GM13977 (cell line): ENCODE data around the gene HELLS.

Experiments
- DNase-seq: peaks from one replicate; pipeline ENCODE4 v3.0.0; 2012; ENCODE audit warnings: low spot score
- in situ Hi-C: fragments of 300-500 bp; cut with MboI; formaldehyde crosslinking; loops from one replicate; pipeline ENCODE4 v1.12.0; 2022; ENCODE audit warnings: low sequenced_read_pairs, low pct_unique_long_range_greater_than_20kb, mixed read lengths, inconsistent platforms; ENCODE audit not compliant: unreplicated experiment
- TF ChIP-seq, protein P1 (sequence below): IDR thresholded peaks from 2 replicates; pipeline ENCODE4 v1.5.1; 2012; ENCODE audit warnings: mild to moderate bottlenecking, control low read depth; ENCODE audit not compliant: insufficient read depth; ENCODE audit errors: extremely low read depth, missing control alignments

Gene HELLS

DNA sequence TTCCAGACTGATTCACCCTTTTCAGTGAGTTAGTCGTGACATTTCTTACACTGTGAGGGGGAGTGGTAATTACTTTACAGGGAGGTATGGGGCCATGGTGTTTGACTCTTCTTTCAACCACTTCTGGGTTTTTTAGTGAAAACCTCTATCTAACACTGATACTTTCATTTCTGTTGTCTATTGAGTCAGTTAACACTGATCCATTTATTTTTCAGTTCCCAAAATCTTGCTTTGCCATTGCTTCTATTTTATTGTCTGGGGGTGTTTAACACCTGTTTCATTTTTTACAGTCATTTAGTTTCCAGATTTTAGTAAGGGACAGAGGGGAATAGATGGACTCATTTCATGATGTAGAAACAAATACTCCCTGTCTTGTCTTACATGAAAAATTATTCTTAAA, 61.5 kb downstream of the HELLS start:
- in situ Hi-C loops = no loop called here
- peak; percentile 58 for DNase-seq
- TF ChIP-seq, protein P1, sequence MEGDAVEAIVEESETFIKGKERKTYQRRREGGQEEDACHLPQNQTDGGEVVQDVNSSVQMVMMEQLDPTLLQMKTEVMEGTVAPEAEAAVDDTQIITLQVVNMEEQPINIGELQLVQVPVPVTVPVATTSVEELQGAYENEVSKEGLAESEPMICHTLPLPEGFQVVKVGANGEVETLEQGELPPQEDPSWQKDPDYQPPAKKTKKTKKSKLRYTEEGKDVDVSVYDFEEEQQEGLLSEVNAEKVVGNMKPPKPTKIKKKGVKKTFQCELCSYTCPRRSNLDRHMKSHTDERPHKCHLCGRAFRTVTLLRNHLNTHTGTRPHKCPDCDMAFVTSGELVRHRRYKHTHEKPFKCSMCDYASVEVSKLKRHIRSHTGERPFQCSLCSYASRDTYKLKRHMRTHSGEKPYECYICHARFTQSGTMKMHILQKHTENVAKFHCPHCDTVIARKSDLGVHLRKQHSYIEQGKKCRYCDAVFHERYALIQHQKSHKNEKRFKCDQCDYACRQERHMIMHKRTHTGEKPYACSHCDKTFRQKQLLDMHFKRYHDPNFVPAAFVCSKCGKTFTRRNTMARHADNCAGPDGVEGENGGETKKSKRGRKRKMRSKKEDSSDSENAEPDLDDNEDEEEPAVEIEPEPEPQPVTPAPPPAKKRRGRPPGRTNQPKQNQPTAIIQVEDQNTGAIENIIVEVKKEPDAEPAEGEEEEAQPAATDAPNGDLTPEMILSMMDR = no peak

DNA sequence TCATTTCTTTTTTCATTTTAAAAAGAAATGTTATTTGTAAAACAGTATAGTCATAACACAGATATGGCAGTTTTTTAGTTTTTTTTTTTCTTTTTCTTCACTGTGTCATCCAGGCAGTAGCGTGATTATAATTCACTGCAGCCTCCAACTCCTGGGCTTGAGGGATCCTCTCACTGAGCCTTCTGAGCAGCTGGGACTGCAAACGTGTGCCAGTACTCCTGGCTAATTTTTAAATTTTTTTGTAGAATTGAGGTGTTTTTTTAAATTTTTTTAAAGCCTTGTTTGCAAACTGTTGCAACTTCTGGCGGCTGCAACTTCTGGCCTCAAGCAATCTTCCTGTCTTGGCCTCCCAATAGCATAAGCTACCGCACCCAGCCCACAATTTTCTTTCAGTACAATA, 63.0 kb downstream of the HELLS start:
- no peak for DNase-seq
- TF ChIP-seq, protein P1 = no peak
- in situ Hi-C loops = no loop called here

DNA sequence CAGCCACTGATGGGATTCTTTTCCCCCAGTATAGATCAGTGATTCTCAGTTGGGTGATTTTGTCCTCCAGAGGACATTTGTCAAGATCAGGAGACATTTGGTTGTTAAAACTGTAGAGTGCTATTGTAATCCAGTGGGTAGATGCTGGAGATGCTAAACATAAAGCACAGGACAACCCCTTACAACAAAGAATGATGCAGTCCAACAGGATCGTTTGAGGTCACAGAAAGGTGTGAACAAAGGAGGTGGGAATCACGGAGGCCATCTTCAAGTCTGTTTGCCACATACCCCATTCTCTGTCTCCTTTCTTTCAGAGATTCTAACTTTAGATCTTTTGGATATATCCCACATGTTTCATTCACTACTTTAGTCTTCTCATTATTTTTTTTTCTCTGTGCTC, 69.0 kb downstream of the HELLS start:
- in situ Hi-C loops = no loop called here
- no peak for DNase-seq
- TF ChIP-seq, protein P1 = no peak

DNA sequence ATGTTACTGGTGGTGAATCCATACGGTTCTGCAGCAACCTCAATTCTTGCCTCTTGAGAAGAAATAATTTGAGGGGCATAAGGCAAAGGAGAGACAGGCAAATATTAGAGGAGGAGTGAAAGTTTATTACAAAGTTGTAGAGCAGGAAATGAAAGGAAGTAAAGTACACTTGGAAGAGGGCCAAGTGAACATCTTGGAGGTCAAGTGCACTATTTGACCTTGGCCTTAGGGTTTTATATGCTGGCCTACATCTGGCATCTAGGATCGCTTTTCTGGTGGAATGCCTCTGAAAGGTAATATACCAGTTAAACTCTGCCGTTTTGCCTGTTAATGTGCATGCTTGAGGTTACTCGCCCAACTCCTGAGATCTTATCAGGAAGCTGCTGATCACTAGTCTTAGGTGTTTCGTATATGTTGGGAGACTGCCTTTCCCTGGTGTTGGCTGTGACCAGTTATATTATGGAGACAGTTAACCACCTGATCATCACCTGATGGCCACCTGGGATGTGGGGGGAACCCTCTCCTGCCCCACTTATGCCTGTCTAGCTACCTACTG, 71.9 kb downstream of the HELLS start:
- TF ChIP-seq, protein P1 = no peak
- DNase-seq = no peak
- in situ Hi-C loops = no loop called here

DNA sequence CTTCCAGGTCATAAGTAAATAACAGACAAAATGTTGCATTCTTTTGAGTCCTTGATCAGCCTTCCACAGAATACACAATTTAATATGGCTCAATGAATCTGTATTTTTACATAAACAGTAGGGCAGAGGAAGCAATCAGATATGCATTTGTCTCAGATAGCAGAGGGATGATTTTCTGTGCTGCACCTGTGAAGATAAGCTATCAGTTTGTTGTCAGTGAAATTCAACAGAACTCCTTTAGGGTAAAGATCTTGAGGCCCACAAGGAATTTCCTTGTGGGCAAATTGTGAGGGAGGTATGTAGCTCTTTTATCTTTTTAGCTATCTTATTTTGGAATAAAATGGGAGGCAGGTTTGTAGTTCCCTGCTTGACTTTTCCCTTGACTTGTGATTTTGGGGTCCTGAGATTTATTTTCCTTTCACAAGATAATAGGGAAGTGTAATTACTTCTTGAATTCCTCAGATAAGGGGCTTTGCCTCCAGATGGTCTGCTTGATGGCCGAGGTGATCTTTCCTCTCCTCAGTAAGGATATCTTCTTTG, 77.1 kb downstream of the HELLS start:
- TF ChIP-seq, protein P1 = no peak
- in situ Hi-C loops = no loop called here

DNA sequence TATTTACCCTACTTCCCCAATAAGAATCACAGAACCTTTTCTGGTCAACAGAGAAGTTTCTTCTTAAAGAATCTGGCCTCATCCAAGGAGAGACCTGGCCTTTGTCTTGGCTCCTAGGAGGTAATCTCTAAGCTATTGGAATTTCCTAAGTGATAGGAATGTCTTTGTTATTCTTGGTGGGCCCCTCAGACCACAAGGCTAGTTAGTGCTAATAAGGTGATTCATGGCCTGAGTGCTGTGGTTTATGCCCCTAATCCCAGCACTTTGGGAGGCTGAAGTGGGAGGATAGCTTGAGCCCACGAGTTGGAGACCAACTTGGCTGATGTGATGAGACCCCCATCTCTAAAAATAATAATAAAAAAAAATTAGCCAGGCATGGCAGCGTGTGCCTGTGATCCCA, 78.0 kb downstream of the HELLS start:
- TF ChIP-seq, protein P1 = no peak
- in situ Hi-C loops = no loop called here
- no peak for DNase-seq

More for the DNA sequence above, 77.1 kb downstream of the HELLS start:
- DNase-seq = no peak
